ENCODE measurements around the gene EXOC1. TPM values are rescaled to one million over a fixed set of nuclear protein-coding genes. Genes with fewer than 3 reads are reported as not detected.

EXOC1 gene
- total RNA-seq, 3 donors from 2014 or later, result 37.4 to 54.4 (median 45.6) TPM

DNA sequence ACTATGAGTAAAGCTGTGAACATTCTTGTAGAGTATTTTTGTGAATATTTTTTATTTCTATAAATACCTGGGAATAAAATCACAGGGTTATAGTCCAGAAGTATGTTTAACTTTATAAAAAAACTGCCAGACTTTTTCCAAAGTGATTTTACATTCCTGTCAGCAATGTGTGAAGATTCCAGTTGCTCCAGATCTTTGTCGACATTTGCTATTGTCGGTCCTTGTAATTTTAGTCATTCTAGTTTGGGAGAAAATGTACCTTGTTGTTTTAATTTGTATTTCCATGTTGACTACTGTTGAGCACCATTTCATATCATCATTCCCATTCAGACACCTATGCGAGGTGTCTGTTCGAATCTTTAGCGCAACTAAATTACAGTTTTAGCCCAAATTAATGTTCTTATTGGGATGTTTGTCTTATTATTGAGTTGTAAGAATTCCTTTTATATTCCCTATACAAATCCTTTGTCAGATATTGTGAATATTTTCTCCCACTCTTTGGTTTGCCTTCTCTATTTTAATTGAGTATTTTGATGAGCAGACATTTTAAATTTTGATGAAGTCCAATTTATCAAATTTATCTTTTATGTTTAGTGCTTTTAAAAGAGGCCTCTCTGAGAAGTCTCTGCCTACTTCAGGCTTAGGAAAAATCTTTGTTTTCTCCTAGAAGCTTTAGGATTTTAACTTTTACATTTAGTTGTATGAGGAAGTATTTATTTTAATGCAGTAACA lies 97.9 kb downstream of the EXOC1 start:
- Histone ChIP-seq H3K4me1 (peaks cover 0 to 3% of the 10 kb centered on the region in 2 donors), H3K27me3 (no peaks in the 10 kb centered on the region), H3K9me3 (no peaks in the 10 kb centered on the region), H3K36me3 (no peaks in the 10 kb centered on the region), H3K4me3 (no peak overlapping the region), H3K27ac (no peak overlapping the region)
- intact Hi-C loops (cut with DNase I; ENCODE audit: low total_unique reads), result no loop called here
- TF ChIP-seq, protein P1, sequence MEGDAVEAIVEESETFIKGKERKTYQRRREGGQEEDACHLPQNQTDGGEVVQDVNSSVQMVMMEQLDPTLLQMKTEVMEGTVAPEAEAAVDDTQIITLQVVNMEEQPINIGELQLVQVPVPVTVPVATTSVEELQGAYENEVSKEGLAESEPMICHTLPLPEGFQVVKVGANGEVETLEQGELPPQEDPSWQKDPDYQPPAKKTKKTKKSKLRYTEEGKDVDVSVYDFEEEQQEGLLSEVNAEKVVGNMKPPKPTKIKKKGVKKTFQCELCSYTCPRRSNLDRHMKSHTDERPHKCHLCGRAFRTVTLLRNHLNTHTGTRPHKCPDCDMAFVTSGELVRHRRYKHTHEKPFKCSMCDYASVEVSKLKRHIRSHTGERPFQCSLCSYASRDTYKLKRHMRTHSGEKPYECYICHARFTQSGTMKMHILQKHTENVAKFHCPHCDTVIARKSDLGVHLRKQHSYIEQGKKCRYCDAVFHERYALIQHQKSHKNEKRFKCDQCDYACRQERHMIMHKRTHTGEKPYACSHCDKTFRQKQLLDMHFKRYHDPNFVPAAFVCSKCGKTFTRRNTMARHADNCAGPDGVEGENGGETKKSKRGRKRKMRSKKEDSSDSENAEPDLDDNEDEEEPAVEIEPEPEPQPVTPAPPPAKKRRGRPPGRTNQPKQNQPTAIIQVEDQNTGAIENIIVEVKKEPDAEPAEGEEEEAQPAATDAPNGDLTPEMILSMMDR (IDR thresholded peaks at IDR 0.05), result no peak
- TF ChIP-seq POLR2A (IDR thresholded peaks at IDR 0.05) (no peak), POLR2AphosphoS5 (IDR thresholded peaks at IDR 0.05) (no peak)
- no peak for DNase-seq (ENCODE audit: low spot score in 2 of 2)

Other genes starting within 250 kb of the EXOC1 start
- gene NMU, start 217.3 kb upstream of the EXOC1 start, total RNA-seq, result not detected
- gene EXOC1L, start 33.9 kb upstream of the EXOC1 start, total RNA-seq, result not detected
- 10 to 100 TPM in 1 of 3 donors, 1 to 10 TPM in 2; 4.8 to 12.1 (median 8.5) TPM for gene CEP135, start 95.3 kb downstream of the EXOC1 start, total RNA-seq